SK-N-MC (cell line): ENCODE results near the gene GRID2.

Experiments used
- DNase-seq: peaks from one replicate; pipeline ENCODE4 v3.0.0-alpha.2; 2011; ENCODE audit warnings: low read depth, low spot score
- H3K27ac ChIP-seq: fragments of 200-600 bp; sonication (generic); 2 replicates; pipeline ENCODE4 v1.5.1; 2016; ENCODE audit warnings: mixed run types
- H3K36me3 ChIP-seq: fragments of 200-600 bp; sonication (generic); 2 replicates; pipeline ENCODE4 v1.6.1; 2017; ENCODE audit warnings: antibody characterized with exemption, low read length, mixed read lengths; ENCODE audit not compliant: insufficient read depth
- H3K4me3 ChIP-seq: fragments of 200-600 bp; sonication (generic); 2 replicates; pipeline ENCODE4 v1.5.1; 2016
- H3K9ac ChIP-seq: fragments of 200-600 bp; sonication (generic); 2 replicates; pipeline ENCODE4 v1.8.0; 2017; ENCODE audit warnings: mixed run types, mixed read lengths; ENCODE audit not compliant: insufficient read length
- H3K9me3 ChIP-seq: fragments of 200-600 bp; sonication (generic); 2 replicates; pipeline ENCODE4 v1.6.1; 2017; ENCODE audit warnings: low read depth, mild to moderate bottlenecking, antibody characterized with exemption, low read length, moderate library complexity, mixed read lengths
- EZH2 ChIP-seq: fragments of 200-600 bp; sonication (generic); IDR thresholded peaks from one replicate; pipeline ENCODE4 v1.6.1; 2017; ENCODE audit warnings: antibody characterized with exemption
- FOXP2 ChIP-seq: optimal IDR thresholded peaks from 2 replicates; pipeline ENCODE3; 2011; ENCODE audit warnings: mild to moderate bottlenecking, moderate library complexity; ENCODE audit not compliant: insufficient read depth; ENCODE audit errors: extremely low read length, control extremely low read depth
- POLR2AphosphoS5 ChIP-seq: IDR thresholded peaks from 2 replicates; pipeline ENCODE4 v1.6.1; 2012; ENCODE audit warnings: mild to moderate bottlenecking, low read depth, low read length, borderline replicate concordance

Gene GRID2

DNA sequence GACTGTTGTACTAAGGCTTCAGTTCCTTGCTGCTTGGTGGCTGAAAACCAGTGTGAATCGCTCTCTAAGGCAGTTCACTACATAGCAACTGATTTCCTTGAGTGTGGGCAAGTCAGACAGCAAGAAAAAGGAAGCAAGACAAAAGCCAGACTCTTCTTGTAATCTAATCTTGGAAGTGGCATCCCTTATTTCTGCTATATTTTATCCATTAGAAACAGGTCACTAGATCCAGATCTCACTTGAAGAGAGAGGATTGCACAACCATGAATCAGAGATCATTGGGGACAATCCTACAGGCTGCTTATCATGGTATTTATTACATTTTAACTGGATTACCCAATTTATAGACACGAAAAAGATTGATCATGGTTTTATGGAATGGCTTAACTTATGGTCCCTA, 684.5 kb downstream of the GRID2 start:
- no peak overlapping the region for H3K4me3 ChIP-seq
- no peak for DNase-seq
- no peaks in the 10 kb centered on the region for H3K36me3 ChIP-seq
- H3K9ac ChIP-seq = no peak overlapping the region
- H3K9me3 ChIP-seq = no peaks in the 10 kb centered on the region
- TF ChIP-seq EZH2 = no peak
- no peak for TF ChIP-seq POLR2AphosphoS5
- TF ChIP-seq FOXP2 = no peak
- no peak overlapping the region for H3K27ac ChIP-seq

DNA sequence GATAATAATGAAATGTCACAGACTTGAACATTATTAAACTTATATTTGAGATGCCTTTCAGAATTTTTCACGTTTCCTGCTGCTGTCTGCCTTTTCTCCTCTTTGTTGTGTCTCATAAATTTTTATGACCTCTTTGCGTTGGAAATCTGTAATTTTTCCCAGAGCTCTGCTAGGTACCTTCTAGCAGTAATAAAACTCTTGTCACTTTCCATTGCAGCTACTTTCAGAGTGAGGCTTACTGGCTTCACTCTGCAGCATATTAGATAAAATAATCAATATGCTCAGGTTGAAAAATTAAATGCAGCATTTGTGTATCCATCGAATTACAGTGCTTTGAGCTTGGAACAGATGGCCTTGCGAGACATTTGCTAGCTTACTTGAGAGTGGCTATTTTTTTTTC, 689.0 kb downstream of the GRID2 start:
- DNase-seq = no peak
- no peak for TF ChIP-seq FOXP2
- TF ChIP-seq EZH2 = no peak
- no peak for TF ChIP-seq POLR2AphosphoS5
- Histone ChIP-seq H3K36me3 (no peaks in the 10 kb centered on the region), H3K27ac (no peak overlapping the region), H3K9me3 (no peaks in the 10 kb centered on the region), H3K4me3 (no peak overlapping the region), H3K9ac (no peak overlapping the region)

DNA sequence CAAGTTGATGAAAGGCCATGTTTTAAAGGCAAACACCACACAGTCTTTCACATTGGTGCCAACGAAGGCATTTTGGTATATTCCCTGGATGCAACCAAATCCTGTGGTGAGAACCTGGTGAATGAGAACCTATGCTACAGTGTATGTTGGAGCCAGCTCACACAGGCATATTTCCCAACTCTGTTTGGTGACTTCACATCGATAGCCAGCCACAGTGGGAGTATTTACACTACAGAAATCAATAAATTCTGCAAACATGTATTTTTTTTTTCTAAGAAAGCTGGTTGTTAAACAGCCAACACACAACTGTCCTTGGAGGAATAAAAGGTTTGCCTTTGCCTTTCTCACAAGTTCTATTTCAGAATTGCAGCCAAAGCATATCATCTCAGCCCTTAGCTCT, 691.0 kb downstream of the GRID2 start:
- TF ChIP-seq POLR2AphosphoS5 = no peak
- no peak for TF ChIP-seq FOXP2
- TF ChIP-seq EZH2 = no peak
- no peaks in the 10 kb centered on the region for H3K9me3 ChIP-seq

DNA sequence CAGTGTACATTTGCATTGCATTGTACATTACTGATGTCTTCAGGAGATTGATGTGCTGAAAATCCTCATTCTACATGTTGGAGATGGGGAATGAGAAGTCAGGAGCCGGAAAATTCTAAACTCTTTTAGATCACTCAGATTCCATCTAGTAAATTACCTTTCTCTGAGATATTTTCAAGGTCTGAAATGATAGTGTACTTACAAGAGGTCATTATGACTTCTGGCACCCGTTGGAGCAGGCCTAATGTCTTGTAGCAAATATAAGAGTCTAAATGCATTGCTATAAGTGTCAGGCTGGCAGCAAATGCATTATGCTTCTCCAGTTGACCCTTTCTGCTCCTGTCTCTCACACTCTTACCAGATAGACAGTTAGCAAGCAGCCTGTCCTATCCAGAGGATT, 692.8 kb downstream of the GRID2 start:
- Histone ChIP-seq H3K9me3 (no peaks in the 10 kb centered on the region), H3K4me3 (no peak overlapping the region), H3K36me3 (no peaks in the 10 kb centered on the region), H3K9ac (no peak overlapping the region), H3K27ac (no peak overlapping the region)
- no peak for DNase-seq
- TF ChIP-seq POLR2AphosphoS5 (no peak), FOXP2 (no peak), EZH2 (no peak)

More for the DNA sequence above, 691.0 kb downstream of the GRID2 start:
- Histone ChIP-seq H3K4me3 (no peak overlapping the region), H3K9ac (no peak overlapping the region), H3K36me3 (no peaks in the 10 kb centered on the region), H3K27ac (no peak overlapping the region)
- no peak for DNase-seq

DNA sequence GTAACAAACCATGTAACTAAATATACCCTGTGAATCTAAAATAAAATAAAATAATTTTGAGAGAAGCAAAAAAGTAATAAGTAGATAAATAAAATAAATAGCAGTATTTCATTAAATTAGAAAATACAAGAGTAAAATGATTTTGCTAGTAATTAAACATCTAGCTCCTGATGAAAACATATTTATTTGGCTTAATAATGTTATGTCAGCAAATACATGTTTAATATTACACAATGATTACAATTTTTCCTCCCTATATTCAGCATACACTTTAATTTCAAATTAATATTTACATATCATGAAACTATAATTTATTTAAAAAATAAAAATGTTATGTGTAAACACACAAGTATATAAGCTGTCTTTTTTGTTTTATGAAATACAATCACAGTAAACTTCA, 697.1 kb downstream of the GRID2 start:
- Histone ChIP-seq H3K4me3 (no peak overlapping the region), H3K9me3 (no peaks in the 10 kb centered on the region), H3K27ac (no peak overlapping the region), H3K9ac (no peak overlapping the region), H3K36me3 (no peaks in the 10 kb centered on the region)
- no peak for DNase-seq
- TF ChIP-seq EZH2 (no peak), POLR2AphosphoS5 (no peak), FOXP2 (no peak)

DNA sequence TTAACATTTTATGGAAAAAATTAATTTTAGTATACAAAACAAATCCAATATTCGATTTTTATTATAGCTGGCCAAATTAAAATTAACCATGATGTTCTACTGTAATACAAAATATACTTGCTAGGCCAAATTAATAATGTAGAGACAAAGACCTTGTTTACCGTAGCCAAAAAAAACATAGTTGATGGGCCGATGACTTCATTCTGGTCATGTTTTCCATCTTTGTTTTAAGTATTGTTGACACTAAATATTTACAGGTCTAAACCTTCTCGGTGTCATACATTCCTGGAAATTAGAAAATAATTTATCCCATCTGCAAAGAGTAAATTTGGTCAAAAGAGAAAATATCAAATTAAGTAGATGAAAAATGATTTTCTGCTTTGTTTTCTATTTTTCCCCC, 698.5 kb downstream of the GRID2 start:
- TF ChIP-seq EZH2 (no peak), POLR2AphosphoS5 (no peak), FOXP2 (no peak)
- Histone ChIP-seq H3K9ac (no peak overlapping the region), H3K9me3 (no peaks in the 10 kb centered on the region), H3K27ac (no peak overlapping the region), H3K36me3 (no peaks in the 10 kb centered on the region), H3K4me3 (no peak overlapping the region)
- DNase-seq = no peak

DNA sequence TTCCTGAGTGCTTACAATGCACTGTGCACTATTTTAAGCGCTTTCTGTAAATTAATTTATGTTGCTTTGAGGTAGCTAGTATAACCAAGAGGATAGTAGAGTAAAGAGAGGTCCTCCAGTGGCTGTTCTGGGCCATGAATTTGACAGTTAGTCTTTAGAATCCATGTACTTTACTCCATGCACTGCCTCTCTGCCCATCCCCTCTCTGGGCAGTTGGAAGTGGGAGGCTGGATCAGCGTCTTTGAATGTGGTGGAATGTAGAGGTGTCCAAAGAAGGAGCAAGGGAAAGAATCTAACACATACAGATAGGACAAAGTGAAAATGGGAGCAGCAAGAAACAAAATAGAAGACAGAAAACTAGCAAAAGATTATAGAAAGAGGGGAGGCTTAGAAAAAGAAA, 712.6 kb downstream of the GRID2 start:
- TF ChIP-seq EZH2 (no peak), POLR2AphosphoS5 (no peak), FOXP2 (no peak)
- no peak overlapping the region for H3K27ac ChIP-seq
- no peaks in the 10 kb centered on the region for H3K36me3 ChIP-seq
- no peaks in the 10 kb centered on the region for H3K9me3 ChIP-seq
- DNase-seq = no peak
- H3K4me3 ChIP-seq = no peak overlapping the region
- H3K9ac ChIP-seq = no peak overlapping the region

DNA sequence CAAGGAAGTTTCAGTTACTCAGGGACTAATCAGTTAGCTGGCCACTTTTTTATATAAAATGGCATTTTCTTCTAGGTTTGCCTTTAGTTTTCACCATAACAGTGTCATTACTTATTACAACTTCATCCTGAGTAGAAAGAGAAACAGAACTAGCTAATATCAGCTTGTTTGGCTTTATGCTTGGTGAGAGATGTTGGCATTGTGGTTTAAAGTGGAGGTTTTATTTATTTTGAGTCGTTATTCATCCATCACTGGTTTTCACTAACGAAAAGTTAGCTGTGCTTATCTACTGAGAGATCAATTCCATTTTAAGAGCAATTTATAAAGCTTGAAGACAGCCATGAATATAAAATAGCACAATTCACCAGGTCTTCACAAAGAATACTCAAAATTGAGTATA, 714.5 kb downstream of the GRID2 start:
- H3K27ac ChIP-seq = no peak overlapping the region
- no peak for DNase-seq
- no peak overlapping the region for H3K4me3 ChIP-seq
- no peaks in the 10 kb centered on the region for H3K9me3 ChIP-seq
- no peak overlapping the region for H3K9ac ChIP-seq
- no peak for TF ChIP-seq POLR2AphosphoS5
- TF ChIP-seq FOXP2 = no peak
- TF ChIP-seq EZH2 = no peak
- no peaks in the 10 kb centered on the region for H3K36me3 ChIP-seq

DNA sequence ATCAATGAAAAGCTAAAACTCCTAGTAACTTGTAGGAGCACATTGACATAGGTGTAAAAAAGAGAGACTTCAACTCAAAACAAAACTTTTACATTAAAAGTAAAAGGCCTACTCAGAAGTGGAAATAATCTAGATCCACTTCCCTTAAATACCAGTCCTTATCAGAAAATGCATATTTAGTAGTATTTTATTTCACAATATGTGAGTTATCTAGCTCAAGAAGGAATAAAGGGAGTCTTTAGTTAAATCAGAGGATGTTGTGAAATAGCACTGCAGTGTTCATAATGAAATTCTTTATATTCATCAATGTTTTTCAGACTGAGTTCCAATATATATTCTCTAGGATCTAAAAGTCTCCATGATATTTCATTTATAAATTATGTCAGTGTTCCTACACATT, 715.0 kb downstream of the GRID2 start:
- Histone ChIP-seq H3K9me3 (no peaks in the 10 kb centered on the region), H3K36me3 (no peaks in the 10 kb centered on the region), H3K9ac (no peak overlapping the region), H3K27ac (no peak overlapping the region), H3K4me3 (no peak overlapping the region)
- TF ChIP-seq EZH2 = no peak
- no peak for TF ChIP-seq FOXP2
- TF ChIP-seq POLR2AphosphoS5 = no peak
- DNase-seq = peak; percentile 8

DNA sequence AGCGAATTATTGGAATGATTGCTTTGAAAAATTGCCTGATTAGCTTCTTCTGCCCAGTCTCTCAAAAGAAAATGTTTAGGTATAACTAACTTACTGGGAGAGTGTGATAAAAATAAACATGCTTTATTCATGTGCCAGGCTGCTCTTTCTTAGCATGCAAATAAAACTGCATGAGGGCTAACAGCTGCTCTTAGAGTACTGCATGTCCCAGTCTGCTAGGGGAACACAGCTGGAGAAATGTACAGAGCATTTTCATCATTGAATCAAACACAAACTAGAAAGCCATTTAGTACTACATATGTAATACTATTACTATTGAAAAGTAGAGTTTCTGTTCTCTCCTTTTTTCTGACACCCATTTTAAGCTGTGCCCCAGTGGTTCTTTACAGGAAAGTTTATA, 726.0 kb downstream of the GRID2 start:
- no peak overlapping the region for H3K9ac ChIP-seq
- no peaks in the 10 kb centered on the region for H3K36me3 ChIP-seq
- H3K27ac ChIP-seq = no peak overlapping the region
- no peak for DNase-seq
- no peak overlapping the region for H3K4me3 ChIP-seq
- no peak for TF ChIP-seq FOXP2
- no peak for TF ChIP-seq EZH2
- no peak for TF ChIP-seq POLR2AphosphoS5
- H3K9me3 ChIP-seq = no peaks in the 10 kb centered on the region
